ENCODE results near the gene PHLPP1.

The PHLPP1 gene

GRCh38 chr18:62857263-62857976 is 142.1 kb downstream of the PHLPP1 start:
- Histone ChIP-seq H3K27me3 (ENCODE audit: control insufficient read depth in 1 of 2, insufficient read depth in 1 of 2, low read length in 2 of 2) (no peaks in the 10 kb centered on the region), H4K8ac (ENCODE audit: low read length) (no peak overlapping the region), H3K18ac (ENCODE audit: low read depth in 1 of 2, low read length in 2 of 2) (no peak overlapping the region), H3K9ac (ENCODE audit: low read length) (no peak overlapping the region), H3K36me3 (ENCODE audit: control insufficient read depth in 1 of 2, insufficient read depth in 2 of 2, low read depth in 1 of 2, low read length in 2 of 2) (no peaks in the 10 kb centered on the region), H2BK15ac (ENCODE audit: low read depth, poor library complexity, severe bottlenecking) (no peak overlapping the region), H2BK120ac (ENCODE audit: low read depth, low read length) (no peak overlapping the region), H4K91ac (ENCODE audit: low read length) (no peak overlapping the region), H2BK12ac (ENCODE audit: low read length in 2 of 2) (no peak overlapping the region), H2AK5ac (ENCODE audit: low read length, severe bottlenecking) (no peak overlapping the region), H3K79me1 (replicated peaks; ENCODE audit: low read length, poor library complexity, severe bottlenecking) (peaks cover 6% of the 10 kb centered on the region), H2BK5ac (ENCODE audit: low read depth, low read length, poor library complexity, severe bottlenecking) (no peak overlapping the region), H3K9me3 (ENCODE audit: control insufficient read depth, low read length) (no peaks in the 10 kb centered on the region), H3K4ac (ENCODE audit: low read depth in 1 of 2, low read length in 2 of 2) (no peak overlapping the region), H3K14ac (ENCODE audit: low read length in 2 of 2) (no peak overlapping the region), H3K23ac (ENCODE audit: low read length in 2 of 2) (no peak overlapping the region), H2AFZ (ENCODE audit: low read depth, low read length) (no peak overlapping the region), H3K4me1 (ENCODE audit: control insufficient read depth, insufficient read depth, low read depth, low read length) (no peaks in the 10 kb centered on the region), H3K4me2 (ENCODE audit: low read length, poor library complexity, severe bottlenecking) (no peak overlapping the region), H3K4me3 (ENCODE audit: insufficient read depth in 1 of 2, low read depth in 1 of 2, low read length in 2 of 2) (no peak overlapping the region), H3K27ac (ENCODE audit: low read length, poor library complexity, severe bottlenecking) (no peak overlapping the region)
- DNase-seq, result no peak
- WGBS, result 94% methylated on average over 2 of the region's 2 CpGs

- H2BK12ac ChIP-seq (ENCODE audit: low read length in 2 of 2), result peak overlapping the region in 1 of 2 experiments; percentile 41
- WGBS, result 100% methylated on average over 4 of the region's 4 CpGs
Observed at GRCh38 chr18:62860062-62860461, 144.7 kb downstream of the PHLPP1 start.

GRCh38 chr18:62862466-62862865 is 147.1 kb downstream of the PHLPP1 start:
- Histone ChIP-seq H3K4ac (ENCODE audit: low read depth in 1 of 2, low read length in 2 of 2) (no peak overlapping the region), H3K27ac (ENCODE audit: low read length, poor library complexity, severe bottlenecking) (no peak overlapping the region), H2BK5ac (ENCODE audit: low read depth, low read length, poor library complexity, severe bottlenecking) (no peak overlapping the region), H3K14ac (ENCODE audit: low read length in 2 of 2) (no peak overlapping the region), H4K91ac (ENCODE audit: low read length) (no peak overlapping the region), H3K4me2 (ENCODE audit: low read length, poor library complexity, severe bottlenecking) (no peak overlapping the region), H3K27me3 (ENCODE audit: control insufficient read depth in 1 of 2, insufficient read depth in 1 of 2, low read length in 2 of 2) (no peaks in the 10 kb centered on the region), H2BK15ac (ENCODE audit: low read depth, poor library complexity, severe bottlenecking) (no peak overlapping the region), H3K9me3 (ENCODE audit: control insufficient read depth, low read length) (no peaks in the 10 kb centered on the region), H4K8ac (ENCODE audit: low read length) (no peak overlapping the region), H3K79me1 (replicated peaks; ENCODE audit: low read length, poor library complexity, severe bottlenecking) (peaks cover 2% of the 10 kb centered on the region), H3K18ac (ENCODE audit: low read depth in 1 of 2, low read length in 2 of 2) (no peak overlapping the region), H2AFZ (ENCODE audit: low read depth, low read length) (no peak overlapping the region), H3K36me3 (ENCODE audit: control insufficient read depth in 1 of 2, insufficient read depth in 2 of 2, low read depth in 1 of 2, low read length in 2 of 2) (no peaks in the 10 kb centered on the region), H3K4me1 (ENCODE audit: control insufficient read depth, insufficient read depth, low read depth, low read length) (no peaks in the 10 kb centered on the region), H3K9ac (ENCODE audit: low read length) (no peak overlapping the region), H2AK5ac (ENCODE audit: low read length, severe bottlenecking) (no peak overlapping the region), H3K23ac (ENCODE audit: low read length in 2 of 2) (no peak overlapping the region), H3K4me3 (ENCODE audit: insufficient read depth in 1 of 2, low read depth in 1 of 2, low read length in 2 of 2) (no peak overlapping the region), H2BK120ac (ENCODE audit: low read depth, low read length) (no peak overlapping the region), H2BK12ac (ENCODE audit: low read length in 2 of 2) (no peak overlapping the region)
- DNase-seq, result no peak
- no CpG with 5 or more reads among the region's 2 CpGs for WGBS

More at GRCh38 chr18:62860062-62860461, 144.7 kb downstream of the PHLPP1 start:
- H2AK5ac ChIP-seq (ENCODE audit: low read length, severe bottlenecking), result no peak overlapping the region
- no peak overlapping the region for H2AFZ ChIP-seq (ENCODE audit: low read depth, low read length)
- H3K4me2 ChIP-seq (ENCODE audit: low read length, poor library complexity, severe bottlenecking), result no peak overlapping the region
- no peak overlapping the region for H2BK120ac ChIP-seq (ENCODE audit: low read depth, low read length)
- no peaks in the 10 kb centered on the region for H3K9me3 ChIP-seq (ENCODE audit: control insufficient read depth, low read length)
- H2BK5ac ChIP-seq (ENCODE audit: low read depth, low read length, poor library complexity, severe bottlenecking), result no peak overlapping the region
- H3K4me1 ChIP-seq (ENCODE audit: control insufficient read depth, insufficient read depth, low read depth, low read length), result no peaks in the 10 kb centered on the region
- DNase-seq, result no peak
- no peak overlapping the region for H3K27ac ChIP-seq (ENCODE audit: low read length, poor library complexity, severe bottlenecking)
- no peaks in the 10 kb centered on the region for H3K27me3 ChIP-seq (ENCODE audit: control insufficient read depth in 1 of 2, insufficient read depth in 1 of 2, low read length in 2 of 2)
- H4K8ac ChIP-seq (ENCODE audit: low read length), result no peak overlapping the region
- H3K14ac ChIP-seq (ENCODE audit: low read length in 2 of 2), result no peak overlapping the region
- H3K79me1 ChIP-seq (replicated peaks; ENCODE audit: low read length, poor library complexity, severe bottlenecking), result peaks cover 4% of the 10 kb centered on the region
- no peak overlapping the region for H4K91ac ChIP-seq (ENCODE audit: low read length)
- H3K9ac ChIP-seq (ENCODE audit: low read length), result no peak overlapping the region
- H3K4ac ChIP-seq (ENCODE audit: low read depth in 1 of 2, low read length in 2 of 2), result no peak overlapping the region
- no peak overlapping the region for H3K23ac ChIP-seq (ENCODE audit: low read length in 2 of 2)
- no peaks in the 10 kb centered on the region for H3K36me3 ChIP-seq (ENCODE audit: control insufficient read depth in 1 of 2, insufficient read depth in 2 of 2, low read depth in 1 of 2, low read length in 2 of 2)
- no peak overlapping the region for H2BK15ac ChIP-seq (ENCODE audit: low read depth, poor library complexity, severe bottlenecking)
- H3K4me3 ChIP-seq (ENCODE audit: insufficient read depth in 1 of 2, low read depth in 1 of 2, low read length in 2 of 2), result no peak overlapping the region
- H3K18ac ChIP-seq (ENCODE audit: low read depth in 1 of 2, low read length in 2 of 2), result no peak overlapping the region

- Histone ChIP-seq H3K23ac (ENCODE audit: low read length in 2 of 2) (no peak overlapping the region), H3K79me1 (replicated peaks; ENCODE audit: low read length, poor library complexity, severe bottlenecking) (peaks cover 2% of the 10 kb centered on the region), H3K9me3 (ENCODE audit: control insufficient read depth, low read length) (no peaks in the 10 kb centered on the region), H2BK5ac (ENCODE audit: low read depth, low read length, poor library complexity, severe bottlenecking) (no peak overlapping the region), H2BK120ac (ENCODE audit: low read depth, low read length) (no peak overlapping the region), H4K91ac (ENCODE audit: low read length) (no peak overlapping the region), H2BK12ac (ENCODE audit: low read length in 2 of 2) (no peak overlapping the region), H3K27ac (ENCODE audit: low read length, poor library complexity, severe bottlenecking) (no peak overlapping the region), H3K4me1 (ENCODE audit: control insufficient read depth, insufficient read depth, low read depth, low read length) (no peaks in the 10 kb centered on the region), H3K4ac (ENCODE audit: low read depth in 1 of 2, low read length in 2 of 2) (no peak overlapping the region), H3K4me3 (ENCODE audit: insufficient read depth in 1 of 2, low read depth in 1 of 2, low read length in 2 of 2) (no peak overlapping the region), H2BK15ac (ENCODE audit: low read depth, poor library complexity, severe bottlenecking) (no peak overlapping the region), H3K27me3 (ENCODE audit: control insufficient read depth in 1 of 2, insufficient read depth in 1 of 2, low read length in 2 of 2) (no peaks in the 10 kb centered on the region), H2AFZ (ENCODE audit: low read depth, low read length) (no peak overlapping the region), H3K18ac (ENCODE audit: low read depth in 1 of 2, low read length in 2 of 2) (no peak overlapping the region), H3K4me2 (ENCODE audit: low read length, poor library complexity, severe bottlenecking) (no peak overlapping the region), H2AK5ac (ENCODE audit: low read length, severe bottlenecking) (no peak overlapping the region), H3K9ac (ENCODE audit: low read length) (no peak overlapping the region), H3K14ac (ENCODE audit: low read length in 2 of 2) (no peak overlapping the region), H3K36me3 (ENCODE audit: control insufficient read depth in 1 of 2, insufficient read depth in 2 of 2, low read depth in 1 of 2, low read length in 2 of 2) (no peaks in the 10 kb centered on the region), H4K8ac (ENCODE audit: low read length) (no peak overlapping the region)
- peak; percentile 17 for DNase-seq
- WGBS, result 43% methylated on average over 2 of the region's 3 CpGs
Observed at GRCh38 chr18:62863579-62864001, 148.2 kb downstream of the PHLPP1 start.
